Ascending aorta (tissue), 2 donors: ENCODE data around the gene CYP26B1. TPM values are rescaled to one million over a fixed set of nuclear protein-coding genes. Genes with fewer than 3 reads are reported as not detected.

ENCODE experiments used
- DNase-seq, 2 donors: peaks; one replicate each; pipeline ENCODE4 v3.0.0-alpha.2; 2019; ENCODE audit warnings: low spot score in 2 of 2
- H3K27ac ChIP-seq, 2 donors: fragments of 200-600 bp; sonication (generic); one replicate each; pipeline ENCODE4 v1.5.1; 2016 to 2017; ENCODE audit warnings: mild to moderate bottlenecking in 1 of 2
- H3K27me3 ChIP-seq: fragments of 200-600 bp; sonication (generic); one replicate; pipeline ENCODE4 v1.5.1; 2017
- H3K36me3 ChIP-seq, 2 donors: fragments of 200-600 bp; sonication (generic); one replicate each; pipeline ENCODE4 v1.5.1; 2016
- H3K4me1 ChIP-seq, 2 donors: fragments of 200-600 bp; sonication (generic); one replicate each; pipeline ENCODE4 v1.5.1; 2016 to 2017; ENCODE audit warnings: mild to moderate bottlenecking in 1 of 2
- H3K4me3 ChIP-seq, 2 donors: fragments of 200-600 bp; sonication (generic); one replicate each; pipeline ENCODE4 v1.5.1; 2016 to 2017; ENCODE audit warnings: mild to moderate bottlenecking in 1 of 2
- H3K9me3 ChIP-seq, 2 donors: fragments of 200-600 bp; sonication (generic); one replicate each; pipeline ENCODE4 v1.5.1; 2016
- intact Hi-C: fragments of 100-400 bp; cut with DNase I; formaldehyde crosslinking; loops from one replicate; pipeline ENCODE4 v1.15.1; 2023
- total RNA-seq: library from RNA; depleted of rRNA; stranded (reverse); fragments of >200 nt; gene quantifications from one replicate; pipeline ENCODE4 v1.1.0, GENCODE V29; 2016
- TF ChIP-seq, protein P1 (sequence below), 3 experiments: fragments of 200-600 bp in 2 of 3; fragments of 450-650 bp in 1 of 3; sonication (generic) in 2 of 3; IDR thresholded peaks; one replicate each; pipeline ENCODE4 v1.5.1; 2016 to 2019; ENCODE audit warnings: antibody characterized with exemption in 3 of 3, mild to moderate bottlenecking in 1 of 3, moderate library complexity in 1 of 3

CYP26B1 gene
- total RNA-seq, 1 donor from 2014 or later, result 18.6 TPM

DNA sequence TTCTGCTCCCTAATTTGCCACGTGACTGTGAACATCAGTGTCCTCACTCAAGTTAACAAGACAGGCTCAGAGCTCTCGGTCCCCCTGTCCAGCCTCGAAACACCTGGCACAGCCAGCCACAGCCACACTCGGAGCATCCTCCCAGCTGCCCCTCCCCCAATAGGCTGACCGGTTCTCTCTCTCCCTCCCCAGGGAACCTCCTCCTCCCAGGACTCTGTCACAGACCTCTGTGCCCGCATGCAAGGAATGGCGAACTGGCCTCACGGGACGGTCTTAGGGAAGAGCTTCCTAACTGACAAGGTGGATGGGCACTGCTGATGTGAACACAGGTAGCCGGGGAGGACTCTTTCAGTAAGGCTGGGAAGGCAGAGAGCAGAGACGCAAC is 18.8 kb downstream of the CYP26B1 start:
- Histone ChIP-seq H3K27me3 (no peaks in the 10 kb centered on the region), H3K4me3 (no peak overlapping the region), H3K36me3 (peaks cover 16 to 19% of the 10 kb centered on the region in 2 donors), H3K4me1 (no peaks in the 10 kb centered on the region), H3K27ac (no peak overlapping the region), H3K9me3 (no peaks in the 10 kb centered on the region)
- intact Hi-C loops, result no loop called here
- TF ChIP-seq, protein P1, sequence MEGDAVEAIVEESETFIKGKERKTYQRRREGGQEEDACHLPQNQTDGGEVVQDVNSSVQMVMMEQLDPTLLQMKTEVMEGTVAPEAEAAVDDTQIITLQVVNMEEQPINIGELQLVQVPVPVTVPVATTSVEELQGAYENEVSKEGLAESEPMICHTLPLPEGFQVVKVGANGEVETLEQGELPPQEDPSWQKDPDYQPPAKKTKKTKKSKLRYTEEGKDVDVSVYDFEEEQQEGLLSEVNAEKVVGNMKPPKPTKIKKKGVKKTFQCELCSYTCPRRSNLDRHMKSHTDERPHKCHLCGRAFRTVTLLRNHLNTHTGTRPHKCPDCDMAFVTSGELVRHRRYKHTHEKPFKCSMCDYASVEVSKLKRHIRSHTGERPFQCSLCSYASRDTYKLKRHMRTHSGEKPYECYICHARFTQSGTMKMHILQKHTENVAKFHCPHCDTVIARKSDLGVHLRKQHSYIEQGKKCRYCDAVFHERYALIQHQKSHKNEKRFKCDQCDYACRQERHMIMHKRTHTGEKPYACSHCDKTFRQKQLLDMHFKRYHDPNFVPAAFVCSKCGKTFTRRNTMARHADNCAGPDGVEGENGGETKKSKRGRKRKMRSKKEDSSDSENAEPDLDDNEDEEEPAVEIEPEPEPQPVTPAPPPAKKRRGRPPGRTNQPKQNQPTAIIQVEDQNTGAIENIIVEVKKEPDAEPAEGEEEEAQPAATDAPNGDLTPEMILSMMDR (IDR thresholded peaks at IDR 0.05), result no peak
- peak in 1 of 2 donors; percentile 59 for DNase-seq

DNA sequence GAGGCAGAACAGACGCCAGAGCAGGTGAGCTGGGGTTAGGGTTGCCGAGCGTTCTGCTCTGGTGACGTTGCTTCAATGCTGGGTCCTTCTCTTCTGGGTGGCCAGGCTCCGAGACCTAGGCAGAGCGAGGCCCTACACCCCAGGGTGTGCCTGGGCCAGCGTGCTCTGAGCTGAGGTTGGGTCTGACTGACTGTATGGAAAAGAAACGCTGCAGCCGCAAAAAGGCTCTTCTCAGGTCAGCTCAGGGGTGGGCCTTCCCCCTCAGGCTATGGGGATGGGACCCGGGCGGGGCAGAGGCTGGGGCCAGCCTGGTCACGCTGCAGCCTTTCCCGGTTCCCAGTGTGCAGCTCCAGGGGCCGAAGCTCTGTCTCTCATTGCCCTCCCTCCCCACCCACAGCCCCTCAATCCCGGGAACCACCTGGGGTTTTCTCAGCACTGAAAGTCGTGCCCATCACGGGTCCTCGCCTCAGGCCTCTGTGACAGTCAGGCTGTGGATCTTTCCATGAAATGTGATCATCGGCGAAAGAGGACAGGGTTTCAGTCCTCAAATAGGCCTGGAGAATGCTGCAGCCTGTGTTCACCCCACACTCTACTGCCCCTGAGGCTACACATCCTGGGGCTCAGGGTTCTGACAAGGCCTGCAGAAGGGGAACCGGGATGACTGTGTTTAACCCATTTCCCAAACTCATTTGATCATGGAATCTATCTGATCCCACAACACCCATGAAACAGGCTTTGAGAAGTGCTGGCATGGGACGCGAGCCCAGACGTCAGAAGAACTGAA is 19.4 kb downstream of the CYP26B1 start:
- TF ChIP-seq, protein P1 (IDR thresholded peaks at IDR 0.05), result no peak
- intact Hi-C loops, result no loop called here
- H3K4me3 ChIP-seq, result no peak overlapping the region

DNA sequence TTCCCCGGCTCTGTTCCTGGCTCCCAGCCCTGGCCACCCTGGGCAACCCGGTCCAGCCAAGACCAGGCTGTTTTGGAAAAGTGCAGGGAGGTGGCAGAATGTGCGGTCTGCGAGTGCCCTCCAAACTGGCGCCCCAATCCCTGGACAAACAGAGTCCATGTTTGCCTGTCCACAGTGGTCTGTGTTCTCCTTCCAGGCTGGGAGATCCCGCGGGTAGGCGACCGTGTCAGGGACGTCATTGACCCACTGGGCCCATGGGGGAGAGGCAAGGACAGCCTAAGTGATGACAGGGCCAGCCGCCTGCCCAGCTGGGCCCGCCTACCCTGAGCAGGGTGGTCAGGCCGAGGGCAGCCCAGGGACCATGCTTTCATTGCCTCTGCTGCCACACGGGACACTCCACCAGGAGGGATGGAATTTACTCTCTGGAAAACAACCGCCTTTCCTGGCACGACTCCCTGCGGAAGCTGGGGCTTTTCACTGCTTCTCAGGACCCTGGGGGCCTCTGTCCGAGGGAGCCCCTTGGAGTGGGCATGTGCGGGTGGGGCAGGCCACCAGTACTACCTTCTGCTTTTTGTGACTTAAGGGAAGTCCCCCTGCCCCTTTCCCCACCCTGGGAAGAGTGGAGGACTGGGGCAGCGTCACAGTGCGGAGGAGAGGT is 20.1 kb downstream of the CYP26B1 start:
- TF ChIP-seq, protein P1 (IDR thresholded peaks at IDR 0.05), result no peak
- peak in 1 of 2 donors; percentile 57 for DNase-seq
- no peak overlapping the region for H3K4me3 ChIP-seq

More for the DNA sequence above, 19.4 kb downstream of the CYP26B1 start:
- no peak overlapping the region for H3K27ac ChIP-seq
- H3K27me3 ChIP-seq, result no peaks in the 10 kb centered on the region
- DNase-seq, result peak in 1 of 2 donors; percentile 58
- no peaks in the 10 kb centered on the region for H3K4me1 ChIP-seq
- H3K36me3 ChIP-seq, result peaks cover 15 to 19% of the 10 kb centered on the region in 2 donors
- H3K9me3 ChIP-seq, result no peaks in the 10 kb centered on the region

DNA sequence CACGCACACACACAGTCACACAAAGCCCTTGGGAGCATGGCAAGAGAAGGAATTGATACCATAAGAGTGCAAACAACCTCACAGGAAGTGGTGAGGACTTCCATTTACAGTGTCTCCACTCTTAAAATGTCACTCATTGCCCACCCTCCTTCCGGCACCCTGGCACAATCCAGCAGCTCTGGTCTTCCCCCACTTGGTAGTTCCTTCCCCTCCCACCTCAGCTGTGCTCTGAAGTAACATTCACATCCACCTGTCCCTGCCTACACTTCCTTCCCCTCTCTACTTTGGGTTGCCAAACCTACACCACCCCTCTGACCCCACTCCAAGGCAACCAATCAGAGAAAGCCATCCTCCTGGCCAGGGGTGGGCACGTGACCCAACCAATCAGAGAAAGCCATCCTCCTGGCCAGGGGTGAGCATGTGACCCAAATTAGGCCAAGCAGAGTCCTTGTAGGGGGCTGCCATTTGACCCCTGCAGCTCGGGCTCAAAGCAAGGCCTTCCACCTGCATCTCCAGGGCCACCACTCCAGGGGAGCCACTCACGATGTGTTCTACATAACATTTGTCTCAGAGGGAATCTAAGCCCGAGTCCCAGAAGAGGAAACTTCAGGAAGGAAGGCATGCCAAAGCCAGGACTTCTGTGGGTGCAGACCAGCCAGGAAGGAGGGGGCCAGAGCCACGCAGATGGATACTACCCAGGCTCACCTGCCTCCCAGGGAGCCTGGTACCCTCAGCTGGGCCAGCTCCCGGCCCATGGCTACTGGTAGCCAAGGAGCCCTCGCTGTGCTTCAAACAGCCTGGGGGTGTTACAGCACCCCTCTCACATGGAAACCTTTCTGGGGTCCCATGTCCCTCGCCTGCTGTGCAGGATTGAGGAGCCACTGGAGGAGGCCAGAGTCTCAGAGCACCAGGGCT is 21.2 kb downstream of the CYP26B1 start:
- Histone ChIP-seq H3K36me3 (peaks cover 0 to 3% of the 10 kb centered on the region in 2 donors), H3K4me1 (no peaks in the 10 kb centered on the region), H3K9me3 (no peaks in the 10 kb centered on the region), H3K27ac (no peak overlapping the region), H3K27me3 (no peaks in the 10 kb centered on the region), H3K4me3 (no peak overlapping the region)
- TF ChIP-seq, protein P1 (IDR thresholded peaks at IDR 0.05), result no peak
- intact Hi-C loops, result no loop called here
- DNase-seq, result peak in 1 of 2 donors; percentile 30

More for the DNA sequence above, 20.1 kb downstream of the CYP26B1 start:
- H3K36me3 ChIP-seq, result peaks cover 9 to 14% of the 10 kb centered on the region in 2 donors
- no peak overlapping the region for H3K27ac ChIP-seq
- intact Hi-C loops, result no loop called here
- H3K4me1 ChIP-seq, result no peaks in the 10 kb centered on the region
- no peaks in the 10 kb centered on the region for H3K27me3 ChIP-seq
- no peaks in the 10 kb centered on the region for H3K9me3 ChIP-seq

DNA sequence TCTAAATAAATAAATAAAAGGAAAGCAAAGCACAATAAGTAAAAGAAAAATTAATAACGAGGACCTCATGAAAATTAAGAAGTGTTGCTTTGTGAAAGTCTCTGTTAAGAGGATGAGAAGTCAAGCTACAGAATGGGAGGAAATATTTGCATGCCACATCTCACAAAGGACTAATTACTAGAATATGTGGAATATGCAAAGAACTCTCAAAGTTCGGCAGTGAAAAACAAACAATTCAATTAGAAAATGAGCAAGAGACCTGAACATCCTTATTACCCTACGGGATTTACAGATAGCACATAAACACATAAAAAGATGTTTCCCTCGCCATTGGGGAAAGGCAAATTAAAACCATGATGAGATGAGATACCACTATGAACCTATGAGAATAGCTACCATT is 23.3 kb downstream of the CYP26B1 start:
- intact Hi-C loops, result no loop called here
- Histone ChIP-seq H3K4me1 (no peaks in the 10 kb centered on the region), H3K36me3 (no peaks in the 10 kb centered on the region), H3K27me3 (no peaks in the 10 kb centered on the region), H3K9me3 (no peaks in the 10 kb centered on the region), H3K27ac (no peak overlapping the region), H3K4me3 (no peak overlapping the region)
- TF ChIP-seq, protein P1 (IDR thresholded peaks at IDR 0.05), result no peak
- DNase-seq, result no peak
